ENCODE measurements around the gene MYLIP.

Gene MYLIP

DNA sequence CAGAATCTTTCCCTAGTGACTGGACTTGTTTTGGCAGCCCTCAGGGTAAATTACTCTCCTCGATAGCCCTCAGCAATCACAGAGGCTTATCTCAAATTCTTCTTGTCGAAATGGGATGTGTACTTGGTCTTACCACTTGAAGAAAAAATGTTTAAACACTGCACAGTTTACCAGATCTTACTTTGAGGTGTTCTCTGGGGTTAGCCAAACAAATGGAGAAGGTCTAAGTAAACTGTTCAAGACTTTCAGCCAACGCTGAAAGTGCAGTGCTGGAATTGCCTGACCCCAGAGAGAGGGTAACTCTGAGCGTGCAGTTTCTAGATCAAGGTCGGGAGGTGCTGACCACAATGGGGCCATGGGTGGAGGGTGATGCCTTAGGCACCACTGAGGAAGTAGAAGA lies 39.2 kb downstream of the MYLIP start:
- Histone ChIP-seq H3K79me2 (ENCODE audit: insufficient read depth, low read length) (no peaks in the 10 kb centered on the region), H3F3A (ENCODE audit: insufficient read depth) (no peaks in the 10 kb centered on the region), H3K9ac (ENCODE audit: low read length) (no peak overlapping the region), H4K20me1 (ENCODE audit: low read depth, low read length) (no peaks in the 10 kb centered on the region), H3K27me3 (ENCODE audit: low read length) (no peaks in the 10 kb centered on the region), H3K9me3 (ENCODE audit: insufficient read depth, low read length) (no peaks in the 10 kb centered on the region), H3K36me3 (ENCODE audit: low read length) (no peaks in the 10 kb centered on the region), H3K4me3 (ENCODE audit: insufficient read depth, low read length, poor library complexity, severe bottlenecking) (no peak overlapping the region), H3K27ac (ENCODE audit: low read depth, low read length) (no peak overlapping the region), H3K4me2 (ENCODE audit: low read depth, low read length, poor library complexity, severe bottlenecking) (no peak overlapping the region), H2AFZ (ENCODE audit: low read depth, low read length, severe bottlenecking) (no peak overlapping the region), H3K9me2 (replicated peaks; ENCODE audit: insufficient read depth, low read length) (no peaks in the 10 kb centered on the region)
- no peak for TF ChIP-seq EZH2phosphoT487 (conservative IDR thresholded peaks at IDR 0.05; ENCODE audit: low read length)
- TF ChIP-seq, protein P1, sequence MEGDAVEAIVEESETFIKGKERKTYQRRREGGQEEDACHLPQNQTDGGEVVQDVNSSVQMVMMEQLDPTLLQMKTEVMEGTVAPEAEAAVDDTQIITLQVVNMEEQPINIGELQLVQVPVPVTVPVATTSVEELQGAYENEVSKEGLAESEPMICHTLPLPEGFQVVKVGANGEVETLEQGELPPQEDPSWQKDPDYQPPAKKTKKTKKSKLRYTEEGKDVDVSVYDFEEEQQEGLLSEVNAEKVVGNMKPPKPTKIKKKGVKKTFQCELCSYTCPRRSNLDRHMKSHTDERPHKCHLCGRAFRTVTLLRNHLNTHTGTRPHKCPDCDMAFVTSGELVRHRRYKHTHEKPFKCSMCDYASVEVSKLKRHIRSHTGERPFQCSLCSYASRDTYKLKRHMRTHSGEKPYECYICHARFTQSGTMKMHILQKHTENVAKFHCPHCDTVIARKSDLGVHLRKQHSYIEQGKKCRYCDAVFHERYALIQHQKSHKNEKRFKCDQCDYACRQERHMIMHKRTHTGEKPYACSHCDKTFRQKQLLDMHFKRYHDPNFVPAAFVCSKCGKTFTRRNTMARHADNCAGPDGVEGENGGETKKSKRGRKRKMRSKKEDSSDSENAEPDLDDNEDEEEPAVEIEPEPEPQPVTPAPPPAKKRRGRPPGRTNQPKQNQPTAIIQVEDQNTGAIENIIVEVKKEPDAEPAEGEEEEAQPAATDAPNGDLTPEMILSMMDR (IDR thresholded peaks at IDR 0.05; ENCODE audit: insufficient read depth, low read length, poor library complexity, severe bottlenecking) = no peak

DNA sequence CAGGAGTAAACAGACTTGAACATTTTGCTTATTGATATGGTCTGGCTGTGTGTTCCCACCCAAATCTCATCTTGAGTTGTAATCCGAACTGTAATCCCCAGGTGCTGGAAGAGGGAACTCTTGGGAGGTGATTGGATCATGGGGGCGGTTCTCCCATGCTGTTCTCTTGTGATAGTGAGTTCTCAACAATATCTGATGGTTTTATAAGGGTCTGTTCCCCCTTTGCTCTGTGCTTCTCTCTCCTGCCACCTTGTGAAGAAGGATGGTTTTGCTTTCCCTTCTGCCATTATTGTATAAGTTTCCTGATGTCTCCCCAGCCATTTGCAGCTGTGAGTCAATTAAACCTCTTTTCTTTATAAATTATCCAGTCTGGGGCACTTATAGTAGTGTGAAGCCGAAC lies 40.0 kb downstream of the MYLIP start:
- no peaks in the 10 kb centered on the region for H4K20me1 ChIP-seq (ENCODE audit: low read depth, low read length)
- no peak overlapping the region for H3K4me2 ChIP-seq (ENCODE audit: low read depth, low read length, poor library complexity, severe bottlenecking)
- H3K4me3 ChIP-seq (ENCODE audit: insufficient read depth, low read length, poor library complexity, severe bottlenecking) = no peak overlapping the region
- H3K27ac ChIP-seq (ENCODE audit: low read depth, low read length) = no peak overlapping the region
- H3F3A ChIP-seq (ENCODE audit: insufficient read depth) = no peaks in the 10 kb centered on the region
- H2AFZ ChIP-seq (ENCODE audit: low read depth, low read length, severe bottlenecking) = no peak overlapping the region
- H3K9me2 ChIP-seq (replicated peaks; ENCODE audit: insufficient read depth, low read length) = no peaks in the 10 kb centered on the region
- H3K79me2 ChIP-seq (ENCODE audit: insufficient read depth, low read length) = no peaks in the 10 kb centered on the region
- no peaks in the 10 kb centered on the region for H3K9me3 ChIP-seq (ENCODE audit: insufficient read depth, low read length)
- TF ChIP-seq EZH2phosphoT487 (conservative IDR thresholded peaks at IDR 0.05; ENCODE audit: low read length) = no peak
- TF ChIP-seq, protein P1 (IDR thresholded peaks at IDR 0.05; ENCODE audit: insufficient read depth, low read length, poor library complexity, severe bottlenecking) = peak; percentile 72
- no peaks in the 10 kb centered on the region for H3K27me3 ChIP-seq (ENCODE audit: low read length)
- H3K9ac ChIP-seq (ENCODE audit: low read length) = no peak overlapping the region
- no peaks in the 10 kb centered on the region for H3K36me3 ChIP-seq (ENCODE audit: low read length)

DNA sequence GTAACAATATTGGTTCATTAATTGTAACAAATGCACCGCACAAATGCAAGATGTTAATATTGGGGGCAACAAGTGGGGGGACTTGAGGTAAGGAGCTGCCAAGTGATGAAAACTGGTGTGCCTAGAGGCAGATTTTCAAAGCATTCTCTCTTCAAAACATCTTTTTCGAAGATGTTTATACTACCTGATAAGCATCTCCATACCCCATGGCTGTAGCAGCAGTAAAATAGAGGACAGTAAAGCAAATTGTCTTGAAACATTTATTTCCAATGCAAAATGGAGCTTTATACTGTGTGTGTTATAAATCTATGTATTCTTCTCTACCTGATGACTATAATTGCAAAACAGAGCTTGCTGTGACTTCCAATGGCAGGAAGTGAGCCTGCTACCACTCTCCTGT lies 42.5 kb downstream of the MYLIP start:
- Histone ChIP-seq H3K27ac (ENCODE audit: low read depth, low read length) (no peak overlapping the region), H3K4me3 (ENCODE audit: insufficient read depth, low read length, poor library complexity, severe bottlenecking) (no peak overlapping the region), H3K9me3 (ENCODE audit: insufficient read depth, low read length) (no peaks in the 10 kb centered on the region), H3F3A (ENCODE audit: insufficient read depth) (no peaks in the 10 kb centered on the region), H3K79me2 (ENCODE audit: insufficient read depth, low read length) (no peaks in the 10 kb centered on the region), H2AFZ (ENCODE audit: low read depth, low read length, severe bottlenecking) (no peak overlapping the region), H3K4me2 (ENCODE audit: low read depth, low read length, poor library complexity, severe bottlenecking) (no peak overlapping the region), H4K20me1 (ENCODE audit: low read depth, low read length) (no peaks in the 10 kb centered on the region), H3K27me3 (ENCODE audit: low read length) (no peaks in the 10 kb centered on the region), H3K9me2 (replicated peaks; ENCODE audit: insufficient read depth, low read length) (no peaks in the 10 kb centered on the region), H3K36me3 (ENCODE audit: low read length) (no peaks in the 10 kb centered on the region), H3K9ac (ENCODE audit: low read length) (no peak overlapping the region)
- TF ChIP-seq, protein P1 (IDR thresholded peaks at IDR 0.05; ENCODE audit: insufficient read depth, low read length, poor library complexity, severe bottlenecking) = no peak
- TF ChIP-seq EZH2phosphoT487 (conservative IDR thresholded peaks at IDR 0.05; ENCODE audit: low read length) = no peak
